GM12875 (cell line): ENCODE results near the gene MC1R.

Source experiments
- H3K4me3 ChIP-seq: one replicate; pipeline ENCODE4 v1.5.1; 2011; ENCODE audit warnings: low read depth, low read length, control low read depth
- TF ChIP-seq, protein P1 (sequence below): IDR thresholded peaks from 2 replicates; pipeline ENCODE4 v1.5.1; 2011; ENCODE audit warnings: low read depth, mild to moderate bottlenecking, control low read depth, inconsistent platforms, low read length, moderate library complexity, borderline replicate concordance; ENCODE audit not compliant: insufficient read depth

MC1R gene

GRCh38 chr16:89922477-89922883 lies 3.8 kb downstream of the MC1R start:
- TF ChIP-seq, protein P1, sequence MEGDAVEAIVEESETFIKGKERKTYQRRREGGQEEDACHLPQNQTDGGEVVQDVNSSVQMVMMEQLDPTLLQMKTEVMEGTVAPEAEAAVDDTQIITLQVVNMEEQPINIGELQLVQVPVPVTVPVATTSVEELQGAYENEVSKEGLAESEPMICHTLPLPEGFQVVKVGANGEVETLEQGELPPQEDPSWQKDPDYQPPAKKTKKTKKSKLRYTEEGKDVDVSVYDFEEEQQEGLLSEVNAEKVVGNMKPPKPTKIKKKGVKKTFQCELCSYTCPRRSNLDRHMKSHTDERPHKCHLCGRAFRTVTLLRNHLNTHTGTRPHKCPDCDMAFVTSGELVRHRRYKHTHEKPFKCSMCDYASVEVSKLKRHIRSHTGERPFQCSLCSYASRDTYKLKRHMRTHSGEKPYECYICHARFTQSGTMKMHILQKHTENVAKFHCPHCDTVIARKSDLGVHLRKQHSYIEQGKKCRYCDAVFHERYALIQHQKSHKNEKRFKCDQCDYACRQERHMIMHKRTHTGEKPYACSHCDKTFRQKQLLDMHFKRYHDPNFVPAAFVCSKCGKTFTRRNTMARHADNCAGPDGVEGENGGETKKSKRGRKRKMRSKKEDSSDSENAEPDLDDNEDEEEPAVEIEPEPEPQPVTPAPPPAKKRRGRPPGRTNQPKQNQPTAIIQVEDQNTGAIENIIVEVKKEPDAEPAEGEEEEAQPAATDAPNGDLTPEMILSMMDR: no peak
- no peak overlapping the region for H3K4me3 ChIP-seq

DNA sequence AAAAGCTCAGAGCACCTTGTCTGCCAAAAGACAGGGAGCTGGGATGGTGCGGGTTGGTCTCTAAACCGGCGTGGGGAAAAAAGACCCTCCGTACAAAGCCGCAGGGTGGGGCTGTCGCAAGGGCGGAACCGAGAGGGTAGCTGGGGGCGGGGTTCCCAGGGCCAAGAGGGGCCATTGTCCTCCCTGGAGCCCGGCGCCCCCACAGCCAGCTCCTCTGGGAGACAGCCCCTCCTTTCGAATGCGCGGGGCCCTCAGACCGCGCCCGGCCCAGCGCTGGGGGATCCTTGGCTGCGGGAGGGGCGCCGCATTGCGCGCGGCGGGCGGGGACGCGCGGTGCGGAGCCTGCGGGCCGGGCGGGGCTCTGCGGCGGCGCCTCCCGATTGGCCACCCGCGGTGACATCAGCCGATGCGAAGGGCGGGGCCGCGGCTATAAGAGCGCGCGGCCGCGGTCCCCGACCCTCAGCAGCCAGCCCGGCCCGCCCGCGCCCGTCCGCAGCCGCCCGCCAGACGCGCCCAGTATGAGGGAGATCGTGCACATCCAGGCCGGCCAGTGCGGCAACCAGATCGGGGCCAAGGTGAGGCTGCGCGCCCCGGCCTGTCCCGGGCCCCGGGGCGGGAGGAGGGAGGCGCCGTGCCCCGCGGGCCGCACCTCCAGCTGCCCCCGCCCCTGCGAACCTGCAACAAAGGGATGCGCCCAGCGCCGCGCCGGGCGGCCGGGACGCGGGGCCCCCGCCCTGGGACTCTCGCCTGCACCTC lies 4.4 kb downstream of the MC1R start, which contains the start of gene TUBB3:
Gene TUBB3, plus strand, starts transcription at position 459 of the 756 bp plus-strand sequence. Its CDS starts 60 bp downstream, at position 519.
- H3K4me3 ChIP-seq: peak within 1 kb of the TSS; percentile 12
- TF ChIP-seq, protein P1: no peak

- no peak overlapping the region for H3K4me3 ChIP-seq
- TF ChIP-seq, protein P1: no peak
These were observed 5.1 kb downstream of the MC1R start for GRCh38 chr16:89923640-89924296.

DNA sequence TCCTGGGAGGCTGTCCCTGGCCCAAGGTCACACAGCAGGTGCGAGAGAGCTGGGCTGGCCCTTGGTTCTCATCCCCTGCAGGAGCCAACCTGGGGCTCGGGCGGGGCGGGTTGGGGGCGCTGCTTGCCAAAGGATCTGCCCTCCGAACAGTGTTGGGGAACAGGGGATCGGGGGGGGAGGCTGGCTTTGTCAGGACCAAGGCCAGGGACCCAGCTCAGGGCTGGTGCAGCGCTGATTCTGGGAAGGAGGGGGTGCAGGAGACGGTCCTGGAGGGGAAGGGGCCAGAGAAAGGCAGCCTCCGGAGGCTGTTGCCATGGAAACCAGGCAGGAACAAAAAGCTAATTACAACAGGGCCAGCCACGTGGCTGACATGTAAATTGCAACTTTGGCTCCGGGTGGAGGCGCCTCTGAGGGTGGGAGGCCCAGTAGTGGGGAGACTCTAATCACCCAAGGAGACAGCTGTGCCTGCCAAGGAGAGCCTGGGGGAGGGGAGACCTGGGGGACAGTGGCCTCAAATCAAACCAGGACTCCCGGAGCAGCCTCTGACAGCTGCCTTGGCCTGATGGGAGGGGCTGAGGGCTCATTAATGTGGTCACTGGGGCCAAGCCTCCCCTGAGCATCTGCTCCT lies 5.7 kb downstream of the MC1R start:
- TF ChIP-seq, protein P1: no peak
- H3K4me3 ChIP-seq: no peak overlapping the region

DNA sequence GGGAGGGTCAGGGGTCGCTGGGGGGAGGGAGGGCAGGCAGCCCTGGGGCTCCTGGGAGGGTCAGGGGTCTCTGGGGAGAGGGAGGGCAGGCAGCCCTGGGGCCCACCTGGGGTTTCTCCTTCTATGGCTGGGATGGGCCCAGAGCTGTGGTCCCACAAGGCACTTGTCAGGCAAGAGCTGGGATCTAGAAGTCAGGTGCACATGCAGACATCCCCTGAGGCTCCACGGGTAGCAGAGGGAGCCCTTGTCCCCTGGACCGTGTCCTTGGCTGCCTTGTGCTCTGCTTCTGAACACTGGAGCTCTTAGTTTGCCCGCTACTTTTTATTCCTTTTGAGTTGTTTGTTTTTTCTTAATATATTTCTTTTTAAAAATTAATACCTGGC lies 6.3 kb downstream of the MC1R start:
- TF ChIP-seq, protein P1: no peak
- no peak overlapping the region for H3K4me3 ChIP-seq

DNA sequence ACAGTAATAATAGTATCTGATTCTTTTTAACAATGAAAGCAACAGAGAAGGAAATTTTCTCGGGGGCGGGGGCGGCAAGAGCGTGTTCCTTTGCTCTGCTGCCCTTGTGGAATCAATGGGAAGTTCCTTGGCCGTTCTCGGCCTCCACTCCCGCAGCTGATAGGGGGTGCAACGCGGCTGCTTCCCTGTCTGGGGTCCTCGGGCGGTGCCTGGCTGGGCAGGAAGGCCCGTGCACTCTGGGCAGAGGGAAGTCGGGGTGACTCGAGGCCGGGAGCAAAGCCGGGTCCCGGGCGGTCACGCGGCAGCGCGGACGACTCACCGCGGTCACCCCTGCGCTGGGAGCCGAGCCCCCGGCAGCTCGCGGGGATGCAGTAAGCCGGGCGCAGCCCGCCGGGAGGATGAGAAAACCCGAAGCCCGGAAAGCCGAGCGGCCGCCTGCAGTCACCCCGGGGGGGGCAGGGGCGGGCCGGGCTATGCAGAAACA lies 7.0 kb downstream of the MC1R start:
- TF ChIP-seq, protein P1: no peak
- peak overlapping the region; percentile 49 for H3K4me3 ChIP-seq
